Activated CD8-positive, alpha-beta T cell treated with anti-CD3 and anti-CD28 coated beads for 36 hours (primary cell): ENCODE data around the gene MNT. TPM values are rescaled to one million over a fixed set of nuclear protein-coding genes. Genes with fewer than 3 reads are reported as not detected.

Experiments
- ATAC-seq: fragments of 200-7000 bp; cut with Tn5 transposase; one replicate; pipeline ENCODE4 v1.10.0; 2021; ENCODE audit warnings: mild to moderate bottlenecking, moderate library complexity
- CTCF ChIA-PET: fragments of 350-600 bp; sonication (Branson Sonifier 250); formaldehyde crosslinking; loops from one replicate; lab custom pipeline; 2021; ENCODE audit warnings: antibody characterized with exemption; lab: Charles Lee
- POLR2A ChIA-PET: fragments of 350-600 bp; sonication (Branson Sonifier 250); formaldehyde crosslinking; loops from one replicate; lab custom pipeline; 2021; ENCODE audit warnings: antibody characterized with exemption; lab: Charles Lee
- DNase-seq: peaks from one replicate; pipeline ENCODE4 v3.0.0-alpha.2; 2020
- H3K27ac Mint-ChIP-seq: one replicate; pipeline ENCODE4 v1.8.0; 2021; ENCODE audit warnings: mild to moderate bottlenecking, mixed read lengths
- H3K27me3 Mint-ChIP-seq: one replicate; pipeline ENCODE4 v1.8.0; 2021; ENCODE audit warnings: mixed read lengths
- H3K36me3 Mint-ChIP-seq: one replicate; pipeline ENCODE4 v1.8.0; 2021; ENCODE audit warnings: low read depth, mixed read lengths
- H3K4me1 Mint-ChIP-seq: one replicate; pipeline ENCODE4 v1.8.0; 2021; ENCODE audit warnings: low read depth, mixed read lengths
- H3K4me3 Mint-ChIP-seq: one replicate; pipeline ENCODE4 v1.8.0; 2021; ENCODE audit warnings: mild to moderate bottlenecking, moderate library complexity, mixed read lengths
- H3K9me3 Mint-ChIP-seq: one replicate; pipeline ENCODE4 v1.8.0; 2021; ENCODE audit warnings: mixed read lengths
- intact Hi-C: fragments of 100-400 bp; cut with micrococcal nuclease; formaldehyde crosslinking; loops from one replicate; pipeline ENCODE4 v1.10.0; 2022
- total RNA-seq, 2 experiments: library from RNA; stranded (reverse); gene quantifications; one replicate each; pipeline ENCODE4 v1.2.3, GENCODE V29; 2021
- TF ChIP-seq, protein P1 (sequence below): fragments of 200-600 bp; IDR thresholded peaks from one replicate; pipeline ENCODE4 v1.8.0; 2022; ENCODE audit warnings: antibody characterized with exemption, mild to moderate bottlenecking

MNT gene
- total RNA-seq, 2 experiments from 2014 or later, result 21.6 to 23.1 TPM

GRCh38 chr17:2371183-2372130 is 29.4 kb downstream of the MNT start:
- no peak overlapping the region for H3K4me3 Mint-ChIP-seq
- no peak overlapping the region for H3K27ac Mint-ChIP-seq
- no peaks in the 10 kb centered on the region for H3K36me3 Mint-ChIP-seq
- intact Hi-C loops, result no loop called here
- ChIA-PET CTCF (interaction anchor here (1.0 to 3.9 kb wide), 3 partner anchors 11 to 44 kb away, joined by 3 to 24 read pairs (median 13); no protein-coding TSS in a partner anchor), POLR2A (interaction anchor here (0.8 to 1.3 kb wide), 3 partner anchors 11 to 36 kb away, joined by 3 read pairs; no protein-coding TSS in a partner anchor)
- H3K4me1 Mint-ChIP-seq, result no peaks in the 10 kb centered on the region
- ATAC-seq (no peak), DNase-seq (no peak)
- no peaks in the 10 kb centered on the region for H3K27me3 Mint-ChIP-seq
- TF ChIP-seq, protein P1, sequence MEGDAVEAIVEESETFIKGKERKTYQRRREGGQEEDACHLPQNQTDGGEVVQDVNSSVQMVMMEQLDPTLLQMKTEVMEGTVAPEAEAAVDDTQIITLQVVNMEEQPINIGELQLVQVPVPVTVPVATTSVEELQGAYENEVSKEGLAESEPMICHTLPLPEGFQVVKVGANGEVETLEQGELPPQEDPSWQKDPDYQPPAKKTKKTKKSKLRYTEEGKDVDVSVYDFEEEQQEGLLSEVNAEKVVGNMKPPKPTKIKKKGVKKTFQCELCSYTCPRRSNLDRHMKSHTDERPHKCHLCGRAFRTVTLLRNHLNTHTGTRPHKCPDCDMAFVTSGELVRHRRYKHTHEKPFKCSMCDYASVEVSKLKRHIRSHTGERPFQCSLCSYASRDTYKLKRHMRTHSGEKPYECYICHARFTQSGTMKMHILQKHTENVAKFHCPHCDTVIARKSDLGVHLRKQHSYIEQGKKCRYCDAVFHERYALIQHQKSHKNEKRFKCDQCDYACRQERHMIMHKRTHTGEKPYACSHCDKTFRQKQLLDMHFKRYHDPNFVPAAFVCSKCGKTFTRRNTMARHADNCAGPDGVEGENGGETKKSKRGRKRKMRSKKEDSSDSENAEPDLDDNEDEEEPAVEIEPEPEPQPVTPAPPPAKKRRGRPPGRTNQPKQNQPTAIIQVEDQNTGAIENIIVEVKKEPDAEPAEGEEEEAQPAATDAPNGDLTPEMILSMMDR, result no peak
- no peaks in the 10 kb centered on the region for H3K9me3 Mint-ChIP-seq

DNA sequence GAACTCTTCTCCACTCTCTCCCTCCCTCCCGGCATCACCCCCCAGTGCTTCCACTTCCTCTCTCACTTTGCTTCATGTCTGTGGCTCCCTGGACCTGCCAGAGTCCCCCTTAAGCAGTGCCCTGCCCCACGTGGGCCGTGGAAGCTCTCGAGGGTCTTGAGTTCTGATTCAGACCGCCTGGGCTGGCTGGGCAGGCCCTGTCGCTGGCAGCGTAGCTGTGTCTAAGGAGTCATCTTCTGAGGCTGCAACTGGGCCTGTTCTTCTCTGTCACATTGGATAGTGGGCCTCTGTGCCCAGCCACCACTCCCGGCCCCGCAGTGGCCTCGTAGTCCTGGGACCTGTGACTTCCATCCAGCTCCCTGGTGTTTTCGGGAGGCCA is 30.7 kb downstream of the MNT start:
- Mint-ChIP-seq H3K27me3 (no peaks in the 10 kb centered on the region), H3K36me3 (no peaks in the 10 kb centered on the region), H3K4me3 (no peak overlapping the region), H3K4me1 (no peaks in the 10 kb centered on the region), H3K27ac (no peak overlapping the region), H3K9me3 (no peaks in the 10 kb centered on the region)
- TF ChIP-seq, protein P1, result no peak
- CTCF ChIA-PET, result interaction anchor here (1.9 to 3.9 kb wide), 3 partner anchors 13 to 45 kb away, joined by 7 to 24 read pairs (median 13); no protein-coding TSS in a partner anchor
- no peak for DNase-seq
- POLR2A ChIA-PET, result interaction anchor here (1.2 to 1.3 kb wide), 2 partner anchors 12 to 13 kb away, joined by 3 read pairs; no protein-coding TSS in a partner anchor
- ATAC-seq, result no peak
- intact Hi-C loops, result no loop called here

- Mint-ChIP-seq H3K36me3 (no peaks in the 10 kb centered on the region), H3K9me3 (no peaks in the 10 kb centered on the region), H3K27ac (no peak overlapping the region), H3K27me3 (no peaks in the 10 kb centered on the region), H3K4me1 (no peaks in the 10 kb centered on the region), H3K4me3 (no peak overlapping the region)
- TF ChIP-seq, protein P1, result no peak
- intact Hi-C loops, result no loop called here
- DNase-seq (no peak), ATAC-seq (no peak)
- CTCF ChIA-PET, result interaction anchor here (1.9 to 3.9 kb wide), 3 partner anchors 13 to 46 kb away, joined by 7 to 24 read pairs (median 13); no protein-coding TSS in a partner anchor
- POLR2A ChIA-PET, result interaction anchor here (1.3 to 1.5 kb wide), 2 partner anchors 11 to 13 kb away, joined by 3 to 6 read pairs; no protein-coding TSS in a partner anchor
Observed at GRCh38 chr17:2369551-2370210, 31.2 kb downstream of the MNT start.

DNA sequence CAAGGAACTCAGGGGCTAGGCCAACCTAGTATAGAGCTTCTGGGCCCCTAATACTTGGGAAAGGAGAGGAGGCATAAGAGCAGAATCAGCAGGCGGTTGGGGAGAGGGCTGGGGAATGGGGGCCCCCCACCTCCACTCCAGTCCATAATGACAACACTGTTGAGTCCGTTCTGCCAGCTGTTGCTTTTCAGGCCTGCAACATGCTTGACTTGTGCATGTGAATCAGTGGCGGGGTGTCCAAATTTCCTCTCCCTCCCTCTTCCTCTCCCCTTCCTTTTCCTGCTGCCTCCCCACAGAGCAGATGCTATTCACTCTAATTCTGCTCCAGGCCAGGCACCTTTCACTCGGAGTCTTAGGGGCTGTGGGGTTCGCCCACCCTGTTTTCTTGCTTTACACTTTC is 31.8 kb downstream of the MNT start:
- ChIA-PET CTCF (interaction anchor here (1.9 to 3.9 kb wide), 3 partner anchors 14 to 47 kb away, joined by 7 to 24 read pairs (median 13); no protein-coding TSS in a partner anchor), POLR2A (interaction anchor here (1.5 kb wide), 1 partner anchor 11 kb away, joined by 6 read pairs; no protein-coding TSS in a partner anchor)
- no peaks in the 10 kb centered on the region for H3K4me1 Mint-ChIP-seq
- H3K27ac Mint-ChIP-seq, result no peak overlapping the region
- ATAC-seq, result no peak
- H3K36me3 Mint-ChIP-seq, result peaks cover 4% of the 10 kb centered on the region
- H3K27me3 Mint-ChIP-seq, result no peaks in the 10 kb centered on the region
- intact Hi-C loops, result no loop called here
- no peak overlapping the region for H3K4me3 Mint-ChIP-seq
- DNase-seq, result no peak
- no peaks in the 10 kb centered on the region for H3K9me3 Mint-ChIP-seq
- TF ChIP-seq, protein P1, result no peak
